ENCODE measurements around the gene CACNA2D4.

CACNA2D4 gene

DNA sequence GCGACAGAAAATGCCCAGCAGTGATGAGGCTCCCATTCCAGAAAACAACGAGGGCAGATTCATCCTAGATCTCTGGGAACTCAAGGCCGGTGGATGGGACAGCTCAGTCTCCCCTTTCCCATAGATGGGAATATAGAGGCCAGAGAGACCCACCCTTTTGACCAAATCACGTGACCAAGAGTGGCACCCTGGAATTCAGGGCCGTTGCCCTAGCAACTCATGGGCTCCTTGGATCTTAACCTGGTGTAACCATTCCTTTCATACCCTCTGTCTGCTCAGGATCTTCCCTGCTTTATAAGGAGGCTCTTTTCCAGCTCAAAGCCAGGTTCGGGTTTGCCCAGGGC, 106.5 kb downstream of the CACNA2D4 start:
- DNase-seq (ENCODE audit: extremely low read depth, insufficient read length), result no peak
- TF ChIP-seq, protein P1, sequence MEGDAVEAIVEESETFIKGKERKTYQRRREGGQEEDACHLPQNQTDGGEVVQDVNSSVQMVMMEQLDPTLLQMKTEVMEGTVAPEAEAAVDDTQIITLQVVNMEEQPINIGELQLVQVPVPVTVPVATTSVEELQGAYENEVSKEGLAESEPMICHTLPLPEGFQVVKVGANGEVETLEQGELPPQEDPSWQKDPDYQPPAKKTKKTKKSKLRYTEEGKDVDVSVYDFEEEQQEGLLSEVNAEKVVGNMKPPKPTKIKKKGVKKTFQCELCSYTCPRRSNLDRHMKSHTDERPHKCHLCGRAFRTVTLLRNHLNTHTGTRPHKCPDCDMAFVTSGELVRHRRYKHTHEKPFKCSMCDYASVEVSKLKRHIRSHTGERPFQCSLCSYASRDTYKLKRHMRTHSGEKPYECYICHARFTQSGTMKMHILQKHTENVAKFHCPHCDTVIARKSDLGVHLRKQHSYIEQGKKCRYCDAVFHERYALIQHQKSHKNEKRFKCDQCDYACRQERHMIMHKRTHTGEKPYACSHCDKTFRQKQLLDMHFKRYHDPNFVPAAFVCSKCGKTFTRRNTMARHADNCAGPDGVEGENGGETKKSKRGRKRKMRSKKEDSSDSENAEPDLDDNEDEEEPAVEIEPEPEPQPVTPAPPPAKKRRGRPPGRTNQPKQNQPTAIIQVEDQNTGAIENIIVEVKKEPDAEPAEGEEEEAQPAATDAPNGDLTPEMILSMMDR (IDR thresholded peaks at IDR 0.05; ENCODE audit: insufficient read depth, low read length, poor library complexity, severe bottlenecking), result no peak
- no peaks in the 10 kb centered on the region for H3K27me3 ChIP-seq (replicated peaks; ENCODE audit: control insufficient read depth, insufficient read depth, low read length)
- no peak overlapping the region for H3K4me3 ChIP-seq (replicated peaks; ENCODE audit: low read depth, low read length)
- H3K36me3 ChIP-seq (ENCODE audit: control insufficient read depth, insufficient read depth, low read length), result no peaks in the 10 kb centered on the region

DNA sequence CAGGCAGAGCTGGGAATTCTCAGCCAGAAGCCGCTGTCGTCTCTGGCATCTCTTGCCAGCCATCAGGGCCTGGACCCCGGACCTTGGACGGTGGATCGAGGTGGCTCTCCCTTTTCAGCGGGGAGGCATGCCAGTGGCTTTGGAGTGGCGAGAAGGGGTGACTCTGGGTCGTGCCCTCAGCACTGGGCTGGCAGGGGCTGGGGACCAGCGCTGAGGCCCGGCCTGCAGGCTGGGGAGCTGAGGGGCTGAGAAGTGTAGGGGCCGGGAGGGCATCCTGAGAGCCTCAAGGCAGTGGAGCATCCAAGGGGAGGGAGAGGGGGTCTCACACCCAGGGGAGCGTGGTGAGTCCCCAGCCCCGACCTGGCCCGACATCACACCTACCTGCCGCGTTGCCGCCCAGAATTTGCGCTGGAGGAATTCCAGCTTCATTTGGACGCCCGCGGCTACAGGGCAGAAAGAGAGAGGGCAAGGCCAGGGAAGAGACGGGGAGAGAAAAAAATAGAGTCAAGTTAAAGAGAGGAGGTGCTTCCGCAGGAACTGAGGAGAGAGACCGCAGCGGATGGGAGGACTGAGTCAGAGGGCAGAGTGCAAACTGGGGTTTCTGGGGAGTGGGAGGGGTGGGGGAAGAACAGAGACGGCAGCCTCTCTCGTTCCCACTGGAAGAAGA, 107.0 kb downstream of the CACNA2D4 start:
- DNase-seq (ENCODE audit: extremely low read depth, insufficient read length), result no peak
- H3K27me3 ChIP-seq (replicated peaks; ENCODE audit: control insufficient read depth, insufficient read depth, low read length), result no peaks in the 10 kb centered on the region
- H3K36me3 ChIP-seq (ENCODE audit: control insufficient read depth, insufficient read depth, low read length), result no peaks in the 10 kb centered on the region
- TF ChIP-seq, protein P1 (IDR thresholded peaks at IDR 0.05; ENCODE audit: insufficient read depth, low read length, poor library complexity, severe bottlenecking), result no peak
- no peak overlapping the region for H3K4me3 ChIP-seq (replicated peaks; ENCODE audit: low read depth, low read length)

DNA sequence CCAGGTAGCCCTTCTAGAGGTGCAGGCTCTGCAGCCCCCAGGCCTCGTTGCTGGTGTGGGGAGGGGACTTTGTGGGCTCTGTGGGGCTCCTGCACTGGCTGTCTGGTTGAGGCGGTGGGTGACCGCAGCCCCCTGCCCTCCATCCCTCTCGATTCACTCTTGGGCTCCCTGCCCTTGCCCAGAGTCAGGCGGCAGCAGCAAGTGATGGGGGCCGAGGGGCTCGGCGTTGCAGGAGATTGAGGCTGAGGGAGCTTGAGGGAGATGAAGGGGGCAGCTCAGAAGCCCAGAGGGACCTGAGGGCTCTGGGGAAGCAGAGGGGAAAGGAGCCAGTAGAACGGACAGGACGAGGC, 107.5 kb downstream of the CACNA2D4 start:
- TF ChIP-seq, protein P1 (IDR thresholded peaks at IDR 0.05; ENCODE audit: insufficient read depth, low read length, poor library complexity, severe bottlenecking), result no peak

DNA sequence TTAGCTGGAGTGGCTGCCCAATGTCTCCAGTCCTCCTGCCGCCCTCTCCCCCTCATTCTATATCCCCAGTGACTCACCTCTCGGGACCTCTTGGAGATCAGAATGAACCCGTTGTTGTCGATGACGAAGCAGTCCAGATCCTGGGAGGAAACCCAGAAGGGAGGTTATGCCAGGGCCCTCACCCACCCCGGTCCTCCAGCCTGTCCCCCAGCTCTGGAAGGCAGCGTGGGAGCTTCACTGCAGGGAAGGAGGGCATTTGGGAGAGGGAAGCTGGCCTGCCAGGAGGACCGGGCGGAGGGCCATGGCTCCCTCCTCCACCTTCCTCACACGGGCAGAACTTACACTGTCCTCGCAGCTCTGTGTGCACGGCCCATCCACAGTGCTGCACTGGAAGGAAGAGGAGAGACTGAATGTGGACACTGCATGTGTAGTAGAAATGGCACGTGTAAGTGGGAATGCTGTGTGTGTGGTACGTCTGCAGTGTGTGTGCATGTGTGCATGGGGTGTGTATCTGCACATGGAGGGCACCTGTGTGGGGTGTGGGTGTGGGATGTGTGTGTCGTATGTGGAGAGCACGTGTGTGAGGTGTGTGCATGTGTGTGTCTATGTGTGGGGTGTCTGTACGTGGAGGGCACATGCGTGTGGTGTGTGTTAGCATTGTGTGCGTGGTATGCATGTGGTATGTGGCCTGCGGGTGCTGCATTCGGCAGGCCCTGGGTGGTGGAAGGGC, 108.1 kb downstream of the CACNA2D4 start:
- Histone ChIP-seq H3K4me3 (replicated peaks; ENCODE audit: low read depth, low read length) (no peak overlapping the region), H3K36me3 (ENCODE audit: control insufficient read depth, insufficient read depth, low read length) (no peaks in the 10 kb centered on the region), H3K27me3 (replicated peaks; ENCODE audit: control insufficient read depth, insufficient read depth, low read length) (no peaks in the 10 kb centered on the region)
- TF ChIP-seq, protein P1 (IDR thresholded peaks at IDR 0.05; ENCODE audit: insufficient read depth, low read length, poor library complexity, severe bottlenecking), result no peak
- no peak for DNase-seq (ENCODE audit: extremely low read depth, insufficient read length)

More for the DNA sequence above, 107.5 kb downstream of the CACNA2D4 start:
- Histone ChIP-seq H3K36me3 (ENCODE audit: control insufficient read depth, insufficient read depth, low read length) (no peaks in the 10 kb centered on the region), H3K27me3 (replicated peaks; ENCODE audit: control insufficient read depth, insufficient read depth, low read length) (no peaks in the 10 kb centered on the region), H3K4me3 (replicated peaks; ENCODE audit: low read depth, low read length) (no peak overlapping the region)
- DNase-seq (ENCODE audit: extremely low read depth, insufficient read length), result no peak

DNA sequence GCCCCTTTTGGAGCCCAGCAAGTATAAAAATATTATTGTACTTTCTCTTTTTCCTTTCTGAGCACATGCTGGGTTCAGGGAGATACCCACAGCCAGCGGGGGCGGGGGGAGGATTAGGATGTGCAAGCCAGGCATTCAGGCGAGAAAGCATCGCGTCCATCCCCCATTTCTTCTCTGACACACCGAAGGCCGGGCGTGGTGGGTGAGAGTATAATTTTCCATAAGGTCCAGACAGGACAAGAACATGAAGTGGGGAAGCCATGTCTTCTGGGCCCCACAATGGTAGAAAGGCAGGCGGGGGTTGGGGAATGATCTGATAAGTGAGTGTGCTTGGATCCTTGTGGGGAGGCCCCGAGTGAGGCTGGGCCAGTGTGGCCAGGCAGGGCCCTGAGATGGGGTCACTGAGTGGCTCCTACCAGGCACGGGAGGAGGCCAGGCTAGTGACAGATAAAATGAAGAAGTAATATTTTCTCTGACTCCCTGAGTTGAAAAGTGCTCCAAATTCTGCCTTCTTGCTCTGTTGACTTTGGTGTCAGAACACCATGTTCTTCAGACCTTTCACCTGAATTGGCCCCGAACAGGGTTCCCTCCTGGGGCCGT, 108.8 kb downstream of the CACNA2D4 start:
- no peaks in the 10 kb centered on the region for H3K36me3 ChIP-seq (ENCODE audit: control insufficient read depth, insufficient read depth, low read length)

More for the DNA sequence above, 108.8 kb downstream of the CACNA2D4 start:
- TF ChIP-seq, protein P1 (IDR thresholded peaks at IDR 0.05; ENCODE audit: insufficient read depth, low read length, poor library complexity, severe bottlenecking), result no peak
- Histone ChIP-seq H3K27me3 (replicated peaks; ENCODE audit: control insufficient read depth, insufficient read depth, low read length) (no peaks in the 10 kb centered on the region), H3K4me3 (replicated peaks; ENCODE audit: low read depth, low read length) (no peak overlapping the region)
- DNase-seq (ENCODE audit: extremely low read depth, insufficient read length), result no peak
